ENCODE data around the gene NUDT17. TPM values are rescaled to one million over a fixed set of nuclear protein-coding genes. Genes with fewer than 3 reads are reported as not detected.

The NUDT17 gene
- total RNA-seq, 1 experiment from 2014 or later, result 1.8 TPM

- RAD21 ChIA-PET (ENCODE audit: low non-redundant PET in 1 of 2, low total read pairs in 2 of 2, uncharacterized antibody in 2 of 2, unreplicated experiment in 2 of 2), result no interaction called here
- POLR2A ChIA-PET, result no interaction called here
- DNase-seq (ENCODE audit: low read depth, low spot score) (no peak), ATAC-seq (no peak)
- Histone ChIP-seq H2AFZ (ENCODE audit: low read depth, low read length, poor library complexity, severe bottlenecking) (no peak overlapping the region), H3K9ac (ENCODE audit: low read length) (no peak overlapping the region), H3K4me2 (ENCODE audit: low read length) (no peak overlapping the region), H3K27ac (ENCODE audit: low read depth, low read length) (no peak overlapping the region), H3K9me2 (ENCODE audit: insufficient read depth) (no peaks in the 10 kb centered on the region), H3K79me2 (ENCODE audit: insufficient read depth, low read length) (no peaks in the 10 kb centered on the region), H3K36me3 (ENCODE audit: control insufficient read depth in 1 of 2, insufficient read depth in 2 of 2, low read length in 2 of 2) (no peaks in the 10 kb centered on the region), H4K20me1 (ENCODE audit: insufficient read depth) (no peaks in the 10 kb centered on the region), H3K4me3 (replicated peaks in 1 of 2; ENCODE audit: low read depth in 1 of 2, low read length in 2 of 2) (no peak overlapping the region), H3K27me3 (ENCODE audit: insufficient read depth, low read length) (no peaks in the 10 kb centered on the region), H3K9me3 (ENCODE audit: control insufficient read depth in 1 of 2, insufficient read depth in 1 of 2, low read depth in 1 of 2, low read length in 2 of 2) (no peaks in the 10 kb centered on the region), H3K4me1 (ENCODE audit: control insufficient read depth in 1 of 2, insufficient read depth in 2 of 2, low read length in 2 of 2) (peaks cover 0 to 14% of the 10 kb centered on the region in 2 experiments; a peak in 3 of 4 replicates)
- BruUV-seq (replicated peaks), result no TSS peak
- no peak for TF ChIP-seq EZH2 (IDR thresholded peaks at IDR 0.05)
- no peak for TF ChIP-seq POLR2AphosphoS5 (IDR thresholded peaks at IDR 0.05; ENCODE audit: low read depth, low read length)
- TF ChIP-seq JUND (IDR thresholded peaks at IDR 0.05), result no peak
- no peak for TF ChIP-seq ATF3 (IDR thresholded peaks at IDR 0.05)
- TF ChIP-seq ZFX (IDR thresholded peaks at IDR 0.05), result no peak
- TF ChIP-seq CEBPB (IDR thresholded peaks at IDR 0.05; ENCODE audit: low read depth), result no peak
- no peak for TF ChIP-seq REST (IDR thresholded peaks at IDR 0.05; ENCODE audit: low read depth)
- no peak for TF ChIP-seq SIN3A (IDR thresholded peaks at IDR 0.05; ENCODE audit: low read depth)
- no peak for TF ChIP-seq MAX (IDR thresholded peaks at IDR 0.05)
- no peak for TF ChIP-seq FOSL1 (IDR thresholded peaks at IDR 0.05; ENCODE audit: low read depth)
- no peak for TF ChIP-seq SP1 (IDR thresholded peaks at IDR 0.05; ENCODE audit: low read depth)
- no peak for TF ChIP-seq CBX3 (IDR thresholded peaks at IDR 0.05; ENCODE audit: low read depth)
- no peak for TF ChIP-seq CTCF (IDR thresholded peaks at IDR 0.05 in 2 of 3, conservative IDR thresholded peaks at IDR 0.05 in 1 of 3; ENCODE audit: borderline replicate concordance in 1 of 3, insufficient read depth in 1 of 3, low read depth in 2 of 3, low read length in 2 of 3)
- TF ChIP-seq SRF (IDR thresholded peaks at IDR 0.05; ENCODE audit: low read depth), result no peak
- TF ChIP-seq TCF7L2 (IDR thresholded peaks at IDR 0.05; ENCODE audit: borderline replicate concordance, extremely low read depth, insufficient read depth, insufficient read length), result no peak
- TF ChIP-seq POLR2A (IDR thresholded peaks at IDR 0.05; ENCODE audit: borderline replicate concordance, extremely low read depth, insufficient read depth, insufficient read length), result no peak
- TF ChIP-seq EZH2phosphoT487 (IDR thresholded peaks at IDR 0.05; ENCODE audit: borderline replicate concordance), result no peak
- CTCF ChIA-PET, result no interaction called here
- intact Hi-C loops (cut with micrococcal nuclease), result no loop called here
Measured at GRCh38 chr1:145874646-145875045, 29.2 kb downstream of the NUDT17 start.

Measured in HCT116 (cell line).